Skeletal muscle satellite cell (primary cell): ENCODE measurements around the gene CACNB2.
"Not testable (repeated sequence)": the region's sequence is repeated elsewhere in the genome, so short reads cannot be mapped to it uniquely, and the experiment has no call there.

Experiments used
- H3K27me3 ChIP-seq: 2 replicates; pipeline ENCODE4 v1.7.0; 2013; ENCODE audit warnings: low read length; ENCODE audit not compliant: control insufficient read depth, insufficient read depth
- H3K36me3 ChIP-seq: 2 replicates; pipeline ENCODE4 v1.7.0; 2013; ENCODE audit warnings: mild to moderate bottlenecking, control low read depth, low read length; ENCODE audit not compliant: insufficient read depth
- H3K4me1 ChIP-seq: 2 replicates; pipeline ENCODE4 v1.7.0; 2013; ENCODE audit warnings: low read length; ENCODE audit not compliant: control insufficient read depth, insufficient read depth
- H3K4me2 ChIP-seq: 2 replicates; pipeline ENCODE4 v1.7.0; 2013; ENCODE audit warnings: mild to moderate bottlenecking, low read length
- H3K4me3 ChIP-seq: 2 replicates; pipeline ENCODE4 v1.7.0; 2013; ENCODE audit warnings: low read length
- H3K9ac ChIP-seq: 2 replicates; pipeline ENCODE4 v1.7.0; 2013; ENCODE audit warnings: mild to moderate bottlenecking, low read depth, low read length, moderate library complexity
- H3K9me3 ChIP-seq: replicated peaks from 2 replicates; pipeline ENCODE4 v1.7.0; 2013; ENCODE audit warnings: mild to moderate bottlenecking, control low read depth, low read length

CACNB2 gene

GRCh38 chr10:18591141-18591540, 450.9 kb downstream of the CACNB2 start:
- not testable (repeated sequence) for H3K4me2 ChIP-seq, H3K9me3 ChIP-seq, H3K9ac ChIP-seq, H3K27me3 ChIP-seq, H3K36me3 ChIP-seq, H3K4me3 ChIP-seq, H3K4me1 ChIP-seq
